Uterus (tissue), 2 donors: ENCODE results near the gene OR8B12.

ENCODE experiments used
- POLR2A ChIP-seq, 2 donors: fragments of 450-650 bp; IDR thresholded peaks; one replicate each; pipeline ENCODE4 v1.6.1; 2016; ENCODE audit warnings: antibody characterized with exemption in 2 of 2, mild to moderate bottlenecking in 1 of 2, moderate library complexity in 1 of 2
- TF ChIP-seq, protein P1 (sequence below), 4 experiments: fragments of 200-600 bp in 2 of 4; fragments of 450-650 bp in 2 of 4; sonication (generic) in 2 of 4; IDR thresholded peaks; one replicate each; pipeline ENCODE4 v1.5.1; 2016 to 2019; ENCODE audit warnings: antibody characterized with exemption in 4 of 4, mild to moderate bottlenecking in 2 of 4, moderate library complexity in 1 of 4

DNA sequence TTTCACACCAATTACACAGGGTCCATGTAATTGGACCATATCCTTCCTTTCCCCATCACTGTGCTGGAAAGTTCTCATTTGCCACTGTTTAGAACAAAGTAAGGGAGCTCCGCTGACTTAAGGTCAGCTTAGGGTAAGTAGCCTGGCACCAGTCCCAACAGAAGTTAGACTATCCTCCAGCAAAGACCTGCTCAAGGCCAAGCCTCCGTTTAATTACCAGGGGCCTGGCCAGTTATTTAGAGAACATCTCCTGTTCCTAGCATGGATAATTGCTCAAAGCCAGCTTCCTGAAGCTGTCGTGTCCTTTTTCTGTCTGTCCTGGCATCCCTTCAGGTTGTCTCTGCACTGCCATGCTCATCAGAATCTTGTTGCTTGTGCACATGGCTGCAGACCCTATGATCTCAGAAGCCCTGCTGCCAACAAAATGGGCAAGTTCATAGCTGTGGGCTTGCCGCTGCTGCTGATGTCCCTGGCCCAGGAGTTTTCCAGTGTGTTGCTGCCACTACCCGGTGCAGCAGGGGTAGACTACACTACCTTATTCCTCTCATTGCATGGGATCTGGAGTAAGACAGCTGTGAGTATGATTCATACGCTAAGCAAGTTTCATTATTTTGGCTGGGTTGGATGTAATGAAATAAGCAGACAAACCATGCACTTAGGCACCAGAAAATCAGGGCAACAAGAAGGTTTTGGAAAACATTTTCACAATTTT lies 34.4 kb upstream of the OR8B12 start:
- no peak for TF ChIP-seq POLR2A (IDR thresholded peaks at IDR 0.05)
- TF ChIP-seq, protein P1, sequence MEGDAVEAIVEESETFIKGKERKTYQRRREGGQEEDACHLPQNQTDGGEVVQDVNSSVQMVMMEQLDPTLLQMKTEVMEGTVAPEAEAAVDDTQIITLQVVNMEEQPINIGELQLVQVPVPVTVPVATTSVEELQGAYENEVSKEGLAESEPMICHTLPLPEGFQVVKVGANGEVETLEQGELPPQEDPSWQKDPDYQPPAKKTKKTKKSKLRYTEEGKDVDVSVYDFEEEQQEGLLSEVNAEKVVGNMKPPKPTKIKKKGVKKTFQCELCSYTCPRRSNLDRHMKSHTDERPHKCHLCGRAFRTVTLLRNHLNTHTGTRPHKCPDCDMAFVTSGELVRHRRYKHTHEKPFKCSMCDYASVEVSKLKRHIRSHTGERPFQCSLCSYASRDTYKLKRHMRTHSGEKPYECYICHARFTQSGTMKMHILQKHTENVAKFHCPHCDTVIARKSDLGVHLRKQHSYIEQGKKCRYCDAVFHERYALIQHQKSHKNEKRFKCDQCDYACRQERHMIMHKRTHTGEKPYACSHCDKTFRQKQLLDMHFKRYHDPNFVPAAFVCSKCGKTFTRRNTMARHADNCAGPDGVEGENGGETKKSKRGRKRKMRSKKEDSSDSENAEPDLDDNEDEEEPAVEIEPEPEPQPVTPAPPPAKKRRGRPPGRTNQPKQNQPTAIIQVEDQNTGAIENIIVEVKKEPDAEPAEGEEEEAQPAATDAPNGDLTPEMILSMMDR (IDR thresholded peaks at IDR 0.05): no peak
